Body of pancreas (tissue), 4 donors: ENCODE measurements around the gene KLC4.

Experiments
- CTCF ChIP-seq, 7 experiments: fragments of 450-650 bp in 4 of 7; fragments of 200-600 bp in 3 of 7; sonication (generic) in 3 of 7; IDR thresholded peaks; one replicate each; pipeline ENCODE4 v1.5.1; 2016 to 2019; ENCODE audit warnings: antibody characterized with exemption in 7 of 7
- POLR2A ChIP-seq, 3 donors: fragments of 450-650 bp; IDR thresholded peaks; one replicate each; pipeline ENCODE4 v1.6.1; 2016; ENCODE audit warnings: antibody characterized with exemption in 3 of 3, mild to moderate bottlenecking in 2 of 3

- TF ChIP-seq CTCF (IDR thresholded peaks at IDR 0.05) (no peak), POLR2A (IDR thresholded peaks at IDR 0.05) (no peak)
Measured at GRCh38 chr6:43103253-43103876, 43.9 kb downstream of the KLC4 start.
